Sigmoid colon (tissue), 7 donors: ENCODE measurements around the gene CBL. TPM values are rescaled to one million over a fixed set of nuclear protein-coding genes. Genes with fewer than 3 reads are reported as not detected.

Experiments
- DNase-seq: peaks from one replicate; pipeline ENCODE4 v3.0.0-alpha.2; 2019
- H3K27ac ChIP-seq, 4 donors: fragments of 200-600 bp; sonication (generic); one replicate each; pipeline ENCODE4 v1.5.1; 2016 to 2019; ENCODE audit warnings: mild to moderate bottlenecking in 1 of 4
- H3K27me3 ChIP-seq, 3 donors: fragments of 200-600 bp; sonication (generic); one replicate each; pipeline ENCODE4 v1.5.1; 2019; ENCODE audit warnings: mild to moderate bottlenecking in 1 of 3
- H3K36me3 ChIP-seq, 4 donors: fragments of 200-600 bp; sonication (generic); one replicate each; pipeline ENCODE4 v1.5.1; 2016 to 2019
- H3K4me1 ChIP-seq, 4 donors: fragments of 200-600 bp; sonication (generic); one replicate each; pipeline ENCODE4 v1.5.1; 2017 to 2019
- H3K4me3 ChIP-seq, 4 donors: fragments of 200-600 bp; sonication (generic); one replicate each; pipeline ENCODE4 v1.5.1; 2017 to 2019; ENCODE audit warnings: mild to moderate bottlenecking in 2 of 4, moderate library complexity in 1 of 4
- H3K9me3 ChIP-seq, 4 donors: fragments of 200-600 bp in 3 of 4; sonication (generic) in 3 of 4; one replicate each; pipeline versions ENCODE4 v1.5.1 to v1.6.1; 2013 to 2019
- CTCF ChIP-seq, 4 experiments: fragments of 450-650 bp in 3 of 4; fragments of 200-600 bp in 1 of 4; IDR thresholded peaks; one replicate each; pipeline ENCODE4 v1.5.1; 2016 to 2019; ENCODE audit warnings: antibody characterized with exemption in 4 of 4, mild to moderate bottlenecking in 3 of 4, moderate library complexity in 2 of 4
- EP300 ChIP-seq, 4 donors: sonication (generic); formaldehyde crosslinking; IDR thresholded peaks; one replicate each; pipeline ENCODE4 v1.6.1; 2017; ENCODE audit warnings: antibody characterized with exemption in 4 of 4
- POLR2A ChIP-seq, 2 donors: fragments of 450-650 bp; IDR thresholded peaks; one replicate each; pipeline ENCODE4 v1.6.1; 2016; ENCODE audit warnings: antibody characterized with exemption in 2 of 2, mild to moderate bottlenecking in 2 of 2, moderate library complexity in 2 of 2
- POLR2AphosphoS5 ChIP-seq, 4 donors: sonication (generic); formaldehyde crosslinking; IDR thresholded peaks; one replicate each; pipeline ENCODE4 v1.6.1; 2017; ENCODE audit warnings: antibody characterized with exemption in 4 of 4
- whole genome bisulfite sequencing, 2 donors: extraction: QIAGEN DNeasy Blood & Tissue Kit; methylation state at CpG; one replicate each; pipeline ENCODE4 v1.1.7; 2013; 5-methylcytosine and 5-hydroxymethylcytosine counted together
- intact Hi-C: fragments of 100-400 bp; cut with DNase I; formaldehyde crosslinking; loops from one replicate; pipeline ENCODE4 v1.15.1; 2023
- polyA plus RNA-seq, 3 donors: library from polyadenylated mRNA; stranded (reverse); fragments of 200-250 nt; gene quantifications; one replicate each; pipeline ENCODE4 v1.2.3, GENCODE V29; 2013
- total RNA-seq, 4 donors: library from RNA; depleted of rRNA; stranded (reverse); fragments of >200 nt; gene quantifications; one replicate each; pipeline ENCODE4 v1.1.0, GENCODE V29; 2016
- donor health status: healthy with polysubstance abuse.
- donor health status: Bipolar disorder and iron deficiency.
- donor health status: healthy.

The CBL gene
- total and polyA plus RNA-seq, 7 donors: 1.8 to 17.7 (median 11.8) TPM

- intact Hi-C loops: loop anchor here (2.0 kb wide), 1 partner anchor 78 kb away; the partner anchor contains the start of gene CBL
- H3K36me3 ChIP-seq: peaks cover 0 to 48% (median 10%) of the 10 kb centered on the region in 4 donors
These were observed 78.4 kb downstream of the CBL start for GRCh38 chr11:119284344-119285157.

GRCh38 chr11:119285431-119285830 lies 79.3 kb downstream of the CBL start:
- H3K36me3 ChIP-seq: peaks cover 0 to 40% (median 10%) of the 10 kb centered on the region in 4 donors
- no peak for DNase-seq
- WGBS, 2 donors: 96 to 97% methylated on average over 9 of the region's 9 CpGs
- intact Hi-C loops: loop anchor here (2.0 kb wide), 1 partner anchor 79 kb away; the partner anchor contains the start of gene CBL
- no peak for TF ChIP-seq POLR2A (IDR thresholded peaks at IDR 0.05)
- TF ChIP-seq POLR2AphosphoS5 (IDR thresholded peaks at IDR 0.05): no peak
- TF ChIP-seq EP300 (IDR thresholded peaks at IDR 0.05): no peak
- TF ChIP-seq CTCF (IDR thresholded peaks at IDR 0.05): no peak
- no peak overlapping the region for H3K4me3 ChIP-seq
- H3K27me3 ChIP-seq: no peaks in the 10 kb centered on the region
- no peak overlapping the region for H3K27ac ChIP-seq
- H3K4me1 ChIP-seq: peaks cover 0 to 9% (median 3%) of the 10 kb centered on the region in 4 donors
- H3K9me3 ChIP-seq: no peaks in the 10 kb centered on the region

More at GRCh38 chr11:119284344-119285157, 78.4 kb downstream of the CBL start:
- 72 to 75% methylated on average over 9 of the region's 9 CpGs for WGBS, 2 donors
- no peak overlapping the region for H3K4me3 ChIP-seq
- no peak for DNase-seq
- TF ChIP-seq POLR2A (IDR thresholded peaks at IDR 0.05) (no peak), CTCF (IDR thresholded peaks at IDR 0.05) (peak in 1 of 4 experiments; percentile 31)
- H3K27me3 ChIP-seq: no peaks in the 10 kb centered on the region
- no peak overlapping the region for H3K27ac ChIP-seq
- H3K4me1 ChIP-seq: peaks cover 0 to 9% (median 3%) of the 10 kb centered on the region in 4 donors
- H3K9me3 ChIP-seq: no peaks in the 10 kb centered on the region

GRCh38 chr11:119288219-119288618 lies 82.1 kb downstream of the CBL start:
- intact Hi-C loops: no loop called here
- H3K36me3 ChIP-seq: peaks cover 0 to 46% (median 19%) of the 10 kb centered on the region in 4 donors

GRCh38 chr11:119290894-119291497 lies 84.9 kb downstream of the CBL start:
- DNase-seq: no peak
- peaks cover 0 to 35% (median 10%) of the 10 kb centered on the region in 4 donors for H3K36me3 ChIP-seq
- H3K27ac ChIP-seq: no peak overlapping the region
- peaks cover 0 to 6% (median 2%) of the 10 kb centered on the region in 4 donors for H3K9me3 ChIP-seq
- TF ChIP-seq POLR2A (IDR thresholded peaks at IDR 0.05) (no peak), CTCF (IDR thresholded peaks at IDR 0.05) (no peak), POLR2AphosphoS5 (IDR thresholded peaks at IDR 0.05) (no peak), EP300 (IDR thresholded peaks at IDR 0.05) (no peak)
- no peaks in the 10 kb centered on the region for H3K4me1 ChIP-seq
- 98 to 99% methylated on average over 10 of the region's 10 CpGs for whole genome bisulfite sequencing, 2 donors
- intact Hi-C loops: no loop called here
- no peak overlapping the region for H3K4me3 ChIP-seq
- no peaks in the 10 kb centered on the region for H3K27me3 ChIP-seq

More at GRCh38 chr11:119288219-119288618, 82.1 kb downstream of the CBL start:
- 91 to 95% methylated on average over 3 of the region's 3 CpGs for WGBS, 2 donors
- Histone ChIP-seq H3K27me3 (no peaks in the 10 kb centered on the region), H3K9me3 (peaks cover 0 to 6% (median 2%) of the 10 kb centered on the region in 4 donors), H3K4me3 (no peak overlapping the region), H3K27ac (no peak overlapping the region), H3K4me1 (peaks cover 0 to 9% (median 3%) of the 10 kb centered on the region in 4 donors)
- TF ChIP-seq POLR2AphosphoS5 (IDR thresholded peaks at IDR 0.05) (no peak), EP300 (IDR thresholded peaks at IDR 0.05) (no peak), CTCF (IDR thresholded peaks at IDR 0.05) (no peak), POLR2A (IDR thresholded peaks at IDR 0.05) (no peak)
- DNase-seq: no peak
